HepG2 (cell line): ENCODE data around the gene LAPTM4A. TPM values are rescaled to one million over a fixed set of nuclear protein-coding genes. Genes with fewer than 3 reads are reported as not detected.

Experiments used
- ATAC-seq: fragments of 200-7000 bp; cut with Tn5 transposase; 3 replicates; pipeline ENCODE4 v1.9.1; 2020; ENCODE audit warnings: mild to moderate bottlenecking, moderate library complexity
- BruUV-seq: library from RNA; stranded (reverse); fragments of 400-500 nt; replicated peaks from 2 replicates; lab custom pipeline; 2021; lab: Mats Ljungman, UMichigan
- CTCF ChIA-PET: fragments of 300-600 bp; formaldehyde crosslinking; extraction: SDS; loops from one replicate; lab custom pipeline; 2021; ENCODE audit warnings: low total read pairs, inconsistent platforms, low intra/inter-chr PET ratio; lab: Yijun Ruan, JAX
- POLR2A ChIA-PET: fragments of 350-600 bp; sonication (Branson Sonifier 250); formaldehyde crosslinking; loops from one replicate; lab custom pipeline; 2020; ENCODE audit warnings: antibody characterized with exemption, inconsistent platforms; lab: Yijun Ruan, JAX
- DNase-seq: peaks from one replicate; pipeline ENCODE4 v3.0.0-alpha.2; 2015; ENCODE audit warnings: low spot score
- FAIRE-seq: peaks from 3 replicates; lab custom pipeline; 2011; peaks lifted over from hg19 to GRCh38; lab: Jason Lieb, UNC
- H2AFZ ChIP-seq: one replicate; pipeline ENCODE4 v1.6.1; 2011; ENCODE audit warnings: low read length, inconsistent platforms
- H3K27ac ChIP-seq: fragments of 300-600 bp; 3 replicates; pipeline ENCODE4 v1.8.0; 2011; ENCODE audit warnings: mixed run types, mild to moderate bottlenecking, mixed read lengths, low read length, inconsistent platforms; ENCODE audit not compliant: insufficient read depth; ENCODE audit errors: extremely low read length
- H3K27me3 ChIP-seq, 2 experiments: fragments of 200-600 bp in 1 of 2; 2 replicates in 1 of 2; 3 replicates in 1 of 2; pipeline versions ENCODE4 v1.6.0 to v1.8.0; 2011; ENCODE audit warnings: low read length in 2 of 2, mild to moderate bottlenecking in 2 of 2, moderate library complexity in 2 of 2, inconsistent platforms in 1 of 2; ENCODE audit not compliant: insufficient read depth in 2 of 2, control insufficient read depth in 1 of 2
- H3K36me3 ChIP-seq, 2 experiments: fragments of 200-600 bp in 1 of 2; replicated peaks in 1 of 2; 2 replicates in 1 of 2; 3 replicates in 1 of 2; pipeline versions ENCODE4 v1.5.1 to v1.8.0; 2011; ENCODE audit warnings: low read length in 2 of 2, inconsistent platforms in 1 of 2; ENCODE audit not compliant: insufficient read depth in 2 of 2, control insufficient read depth in 1 of 2
- H3K4me1 ChIP-seq: 2 replicates; pipeline ENCODE4 v1.5.1; 2012; ENCODE audit warnings: low read length, inconsistent platforms; ENCODE audit not compliant: insufficient read depth
- H3K4me2 ChIP-seq: 2 replicates; pipeline ENCODE4 v1.6.0; 2011; ENCODE audit warnings: low read depth, low read length, inconsistent platforms
- H3K4me3 ChIP-seq, 3 experiments: fragments of 200-600 bp in 1 of 3; sonication (generic), shearing (Covaris generic) in 1 of 3; replicated peaks in 1 of 3; 2 replicates each; pipeline ENCODE4 v1.5.1; 2011 to 2016; ENCODE audit warnings: low read length in 3 of 3, inconsistent platforms in 2 of 3, low read depth in 2 of 3, mild to moderate bottlenecking in 2 of 3, control low read depth in 1 of 3, mixed read lengths in 1 of 3; ENCODE audit not compliant: insufficient read depth in 1 of 3
- H3K79me2 ChIP-seq: one replicate; pipeline ENCODE4 v1.6.1; 2011; ENCODE audit warnings: low read length, inconsistent platforms; ENCODE audit not compliant: insufficient read depth
- H3K9ac ChIP-seq: 2 replicates; pipeline ENCODE4 v1.6.0; 2011; ENCODE audit warnings: mild to moderate bottlenecking, low read depth, low read length, inconsistent platforms; ENCODE audit not compliant: insufficient read depth
- H3K9me3 ChIP-seq: 2 replicates; pipeline ENCODE4 v1.5.1; 2012; ENCODE audit warnings: mild to moderate bottlenecking, low read length
- H4K20me1 ChIP-seq: 2 replicates; pipeline ENCODE4 v1.6.0; 2011; ENCODE audit warnings: inconsistent platforms, mild to moderate bottlenecking, low read length, moderate library complexity; ENCODE audit not compliant: insufficient read depth
- AFF4 ChIP-seq: sonication (generic); formaldehyde crosslinking; IDR thresholded peaks from 2 replicates; pipeline ENCODE4 v1.4.0; 2020; ENCODE audit warnings: missing genetic modification reagents
- E2F5 ChIP-seq: sonication (generic); formaldehyde crosslinking; conservative IDR thresholded peaks from 2 replicates; pipeline ENCODE4 v1.4.0; 2020; ENCODE audit warnings: missing genetic modification reagents
- ISX ChIP-seq: sonication (generic); formaldehyde crosslinking; conservative IDR thresholded peaks from 2 replicates; pipeline ENCODE4 v1.5.0; 2020; ENCODE audit warnings: missing genetic modification reagents
- MTF2 ChIP-seq: sonication (generic); formaldehyde crosslinking; IDR thresholded peaks from 2 replicates; pipeline ENCODE4 v1.5.0; 2020; ENCODE audit warnings: missing genetic modification reagents, borderline replicate concordance
- NAIF1 ChIP-seq: sonication (generic); formaldehyde crosslinking; IDR thresholded peaks from 2 replicates; pipeline ENCODE4 v1.5.0; 2020; ENCODE audit warnings: mild to moderate bottlenecking, missing genetic modification reagents, borderline replicate concordance
- PAF1 ChIP-seq: IDR thresholded peaks from 2 replicates; pipeline ENCODE4 v1.6.1; 2016; ENCODE audit warnings: missing genetic modification reagents, missing compliant biosample characterization
- RARA ChIP-seq: IDR thresholded peaks from 2 replicates; pipeline ENCODE4 v1.6.1; 2016; ENCODE audit warnings: missing genetic modification reagents, missing compliant biosample characterization
- SATB2 ChIP-seq: sonication (generic); formaldehyde crosslinking; IDR thresholded peaks from 2 replicates; pipeline ENCODE4 v1.5.0; 2020; ENCODE audit warnings: missing genetic modification reagents
- SRSF1 ChIP-seq: fragments of 200-400 bp; formaldehyde crosslinking; optimal IDR thresholded peaks from 2 replicates; pipeline ENCODE3; 2017; ENCODE audit warnings: mild to moderate bottlenecking, low read depth, low read length, moderate library complexity
- TCF7 ChIP-seq: sonication (generic); IDR thresholded peaks from 2 replicates; pipeline ENCODE4 v1.6.1; 2016; ENCODE audit warnings: antibody characterized with exemption, low read depth
- ZEB1 ChIP-seq: IDR thresholded peaks from 2 replicates; pipeline ENCODE4 v1.6.1; 2012; ENCODE audit warnings: mild to moderate bottlenecking, low read depth, inconsistent platforms; ENCODE audit not compliant: insufficient replicate concordance
- ZFP82 ChIP-seq: sonication (generic); formaldehyde crosslinking; IDR thresholded peaks from 2 replicates; pipeline ENCODE4 v1.5.1; 2020; ENCODE audit warnings: mild to moderate bottlenecking, missing genetic modification reagents, borderline replicate concordance
- ZFP91 ChIP-seq: sonication (generic); formaldehyde crosslinking; IDR thresholded peaks from 2 replicates; pipeline ENCODE4 v1.9.0; 2022; ENCODE audit warnings: missing genetic modification reagents, mild to moderate bottlenecking, borderline replicate concordance
- ZNF280B ChIP-seq: sonication (generic); formaldehyde crosslinking; IDR thresholded peaks from 2 replicates; pipeline ENCODE4 v1.5.0; 2020; ENCODE audit warnings: missing genetic modification reagents, mild to moderate bottlenecking, borderline replicate concordance
- ZNF430 ChIP-seq: sonication (generic); formaldehyde crosslinking; IDR thresholded peaks from 2 replicates; pipeline ENCODE4 v1.9.0; 2021; ENCODE audit warnings: mild to moderate bottlenecking, missing genetic modification reagents
- ZNF563 ChIP-seq: sonication (generic); formaldehyde crosslinking; IDR thresholded peaks from 2 replicates; pipeline ENCODE4 v1.8.0; 2022; ENCODE audit warnings: mild to moderate bottlenecking, moderate library complexity, missing genetic modification reagents
- ZNF724P ChIP-seq: sonication (generic); formaldehyde crosslinking; IDR thresholded peaks from 2 replicates; pipeline ENCODE4 v1.8.0; 2022; ENCODE audit warnings: missing genetic modification reagents, borderline replicate concordance
- ZNF746 ChIP-seq: sonication (generic); formaldehyde crosslinking; IDR thresholded peaks from 2 replicates; pipeline ENCODE4 v1.8.0; 2022; ENCODE audit warnings: mild to moderate bottlenecking, missing genetic modification reagents
- WGBS: methylation state at CpG from one replicate; pipeline ENCODE4 v1.1.6; 2017; ENCODE audit warnings: low lambda C conversion rate; 5-methylcytosine and 5-hydroxymethylcytosine counted together
- in situ Hi-C: cut with HindIII; loops from 2 replicates; pipeline ENCODE4 v1.10.0; 2017; ENCODE audit warnings: low pct_unique_long_range_greater_than_20kb; ENCODE audit not compliant: extremely low pct_ligation_motif_present
- intact Hi-C: fragments of 100-400 bp; cut with micrococcal nuclease; formaldehyde crosslinking; loops from one replicate; pipeline ENCODE4 v1.10.0; 2022; ENCODE audit not compliant: unreplicated experiment
- polyA plus RNA-seq, 8 experiments: library from polyadenylated mRNA; depleted of rRNA in 3 of 8; stranded (reverse) in 7 of 8; unstranded in 1 of 8; fragments of >200 nt; fragmentation: Illumina TruSeq in 4 of 8; extraction: Trizol in 4 of 8; gene quantifications; 2 replicates each; pipeline versions ENCODE4 v1.2.1 to v1.2.3, GENCODE V29; 2011 to 2016; ENCODE audit warnings: low read depth in 4 of 8, missing spikeins in 1 of 8, mixed read lengths in 1 of 8; ENCODE audit not compliant: insufficient read depth in 1 of 8
- total RNA-seq, 5 experiments: library from RNA; depleted of rRNA; stranded (reverse); fragments of >200 nt; fragmentation: Illumina TruSeq; extraction: Trizol; gene quantifications; 2 replicates each; pipeline ENCODE4 v1.2.3, GENCODE V29; 2016; ENCODE audit warnings: low read depth in 1 of 5

Gene LAPTM4A
- total and polyA plus RNA-seq, 2 of the 13 experiments (the other 11 are each of a cell fraction or from before 2014, with no cell fraction given), result 116 to 558 TPM

GRCh38 chr2:20092901-20093235, 41.4 kb upstream of the LAPTM4A start:
- Histone ChIP-seq H4K20me1 (no peaks in the 10 kb centered on the region), H3K79me2 (no peaks in the 10 kb centered on the region), H3K9ac (no peak overlapping the region), H3K4me2 (peak overlapping the region; percentile 91; the same call in 1 of the 2 replicates), H3K4me1 (peaks cover 81% of the 10 kb centered on the region), H3K4me3 (no peak overlapping the region), H3K27ac (peak overlapping the region; percentile 7), H3K27me3 (no peaks in the 10 kb centered on the region; a peak in 1 of 5 replicates), H2AFZ (no peak overlapping the region), H3K9me3 (no peaks in the 10 kb centered on the region), H3K36me3 (no peaks in the 10 kb centered on the region)
- ATAC-seq (peak; percentile 3), DNase-seq (no peak), FAIRE-seq (no peak)
- in situ Hi-C loops (loop anchor here (5.0 kb wide), 3 partner anchors 41 to 131 kb away; partner anchors contain the start of genes LAPTM4A and MATN3), intact Hi-C loops (loop anchor here (1.0 to 2.0 kb wide), 5 partner anchors 18 to 138 kb away; partner anchors contain the start of gene LAPTM4A)
- ChIA-PET POLR2A (interaction anchor here (1.5 to 1.9 kb wide), 2 partner anchors 14 to 42 kb away, joined by 5 to 18 read pairs; partner anchors contain the start of gene LAPTM4A), CTCF (interaction anchor here (0.7 to 5.4 kb wide), 5 partner anchors 21 to 137 kb away, joined by 3 to 49 read pairs (median 4); no protein-coding TSS in a partner anchor)
- WGBS, result 95% methylated on average over 5 of the region's 5 CpGs
- BruUV-seq, result TSS peak; percentile 66
- peak; percentile 16 for TF ChIP-seq ZEB1
- no peak for TF ChIP-seq SRSF1
- TF ChIP-seq AFF4 (CRISPR knock-in tag), result no peak
- no peak for TF ChIP-seq ZNF563 (CRISPR knock-in tag)
- TF ChIP-seq ZFP91 (CRISPR knock-in tag), result no peak
- no peak for TF ChIP-seq ZFP82 (CRISPR knock-in tag)
- peak; percentile 0; the same call in 1 of the 2 replicates for TF ChIP-seq ZNF430
- TF ChIP-seq TCF7, result no peak
- TF ChIP-seq ZNF746 (CRISPR knock-in tag), result no peak
- TF ChIP-seq MTF2 (CRISPR knock-in tag), result no peak
- no peak for TF ChIP-seq E2F5
- no peak for TF ChIP-seq ZNF280B (CRISPR knock-in tag)
- no peak for TF ChIP-seq SATB2 (CRISPR knock-in tag)
- TF ChIP-seq ISX (CRISPR knock-in tag), result no peak
- no peak for TF ChIP-seq PAF1 (CRISPR knock-in tag)
- no peak for TF ChIP-seq RARA
- no peak for TF ChIP-seq NAIF1 (CRISPR knock-in tag)
- TF ChIP-seq ZNF724P (CRISPR knock-in tag), result no peak
